ENCODE measurements around the gene USP3. TPM values are rescaled to one million over a fixed set of nuclear protein-coding genes. Genes with fewer than 3 reads are reported as not detected.

Gene USP3
- total and polyA plus RNA-seq, 2 experiments from 2014 or later, result 20.2 to 26.0 TPM

DNA sequence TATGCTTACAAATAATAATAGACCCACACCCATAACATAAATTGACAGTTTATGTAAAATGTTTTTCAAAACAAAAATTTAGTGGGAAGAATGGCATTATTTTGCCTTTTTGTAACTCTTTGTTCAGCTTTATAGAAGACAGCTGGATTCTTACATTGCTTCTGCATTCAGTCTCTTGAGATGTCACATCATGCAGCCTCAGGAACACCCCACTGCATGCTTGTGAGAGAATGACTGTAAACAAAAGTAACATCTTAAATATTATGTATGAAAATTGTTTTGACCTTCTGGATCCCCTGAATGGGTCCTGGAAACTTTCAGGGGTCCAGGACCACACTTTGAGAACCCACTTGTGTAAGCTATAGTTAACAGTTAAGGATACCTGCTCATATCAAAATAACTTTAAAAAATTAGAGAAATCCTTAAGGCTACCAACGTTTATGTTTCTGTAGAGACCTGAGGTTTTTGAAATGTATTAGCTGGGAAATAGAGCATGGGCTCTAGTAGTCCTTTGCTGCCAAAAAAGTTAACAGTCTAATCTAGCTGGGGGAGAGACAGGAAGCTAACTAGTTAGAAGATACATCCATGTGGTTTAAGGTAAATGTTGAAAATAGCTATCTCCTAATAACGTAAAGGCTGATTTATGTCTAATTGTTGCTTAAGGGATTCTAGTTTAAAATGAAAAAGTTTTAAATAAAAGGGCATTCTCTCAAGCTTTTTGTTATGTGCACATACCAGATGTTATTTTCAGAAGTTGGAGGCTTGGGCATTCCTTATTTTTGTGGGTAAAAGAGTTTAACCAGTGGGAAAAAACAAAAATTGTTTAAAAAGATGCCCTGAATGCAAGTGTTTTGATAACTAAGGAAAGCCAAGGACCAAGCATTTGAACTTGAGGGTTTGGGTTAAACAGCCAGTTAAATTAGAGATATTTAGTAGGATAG lies 3.8 kb downstream of the USP3 start:
- peaks cover under 1% of the 10 kb centered on the region for H3K27me3 ChIP-seq
- no peaks in the 10 kb centered on the region for H3K36me3 ChIP-seq
- no peaks in the 10 kb centered on the region for H3K9me3 ChIP-seq (ENCODE audit: low read depth)
- TF ChIP-seq, protein P1, sequence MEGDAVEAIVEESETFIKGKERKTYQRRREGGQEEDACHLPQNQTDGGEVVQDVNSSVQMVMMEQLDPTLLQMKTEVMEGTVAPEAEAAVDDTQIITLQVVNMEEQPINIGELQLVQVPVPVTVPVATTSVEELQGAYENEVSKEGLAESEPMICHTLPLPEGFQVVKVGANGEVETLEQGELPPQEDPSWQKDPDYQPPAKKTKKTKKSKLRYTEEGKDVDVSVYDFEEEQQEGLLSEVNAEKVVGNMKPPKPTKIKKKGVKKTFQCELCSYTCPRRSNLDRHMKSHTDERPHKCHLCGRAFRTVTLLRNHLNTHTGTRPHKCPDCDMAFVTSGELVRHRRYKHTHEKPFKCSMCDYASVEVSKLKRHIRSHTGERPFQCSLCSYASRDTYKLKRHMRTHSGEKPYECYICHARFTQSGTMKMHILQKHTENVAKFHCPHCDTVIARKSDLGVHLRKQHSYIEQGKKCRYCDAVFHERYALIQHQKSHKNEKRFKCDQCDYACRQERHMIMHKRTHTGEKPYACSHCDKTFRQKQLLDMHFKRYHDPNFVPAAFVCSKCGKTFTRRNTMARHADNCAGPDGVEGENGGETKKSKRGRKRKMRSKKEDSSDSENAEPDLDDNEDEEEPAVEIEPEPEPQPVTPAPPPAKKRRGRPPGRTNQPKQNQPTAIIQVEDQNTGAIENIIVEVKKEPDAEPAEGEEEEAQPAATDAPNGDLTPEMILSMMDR (IDR thresholded peaks at IDR 0.05; ENCODE audit: low read depth, low read length), result no peak
- H3K4me1 ChIP-seq (ENCODE audit: low read depth), result peaks cover 21% of the 10 kb centered on the region
- no peak overlapping the region for H3K4me3 ChIP-seq
- no peak for DNase-seq (ENCODE audit: low read depth in 1 of 2, low spot score in 1 of 2)
- H3K27ac ChIP-seq, result no peak overlapping the region

DNA sequence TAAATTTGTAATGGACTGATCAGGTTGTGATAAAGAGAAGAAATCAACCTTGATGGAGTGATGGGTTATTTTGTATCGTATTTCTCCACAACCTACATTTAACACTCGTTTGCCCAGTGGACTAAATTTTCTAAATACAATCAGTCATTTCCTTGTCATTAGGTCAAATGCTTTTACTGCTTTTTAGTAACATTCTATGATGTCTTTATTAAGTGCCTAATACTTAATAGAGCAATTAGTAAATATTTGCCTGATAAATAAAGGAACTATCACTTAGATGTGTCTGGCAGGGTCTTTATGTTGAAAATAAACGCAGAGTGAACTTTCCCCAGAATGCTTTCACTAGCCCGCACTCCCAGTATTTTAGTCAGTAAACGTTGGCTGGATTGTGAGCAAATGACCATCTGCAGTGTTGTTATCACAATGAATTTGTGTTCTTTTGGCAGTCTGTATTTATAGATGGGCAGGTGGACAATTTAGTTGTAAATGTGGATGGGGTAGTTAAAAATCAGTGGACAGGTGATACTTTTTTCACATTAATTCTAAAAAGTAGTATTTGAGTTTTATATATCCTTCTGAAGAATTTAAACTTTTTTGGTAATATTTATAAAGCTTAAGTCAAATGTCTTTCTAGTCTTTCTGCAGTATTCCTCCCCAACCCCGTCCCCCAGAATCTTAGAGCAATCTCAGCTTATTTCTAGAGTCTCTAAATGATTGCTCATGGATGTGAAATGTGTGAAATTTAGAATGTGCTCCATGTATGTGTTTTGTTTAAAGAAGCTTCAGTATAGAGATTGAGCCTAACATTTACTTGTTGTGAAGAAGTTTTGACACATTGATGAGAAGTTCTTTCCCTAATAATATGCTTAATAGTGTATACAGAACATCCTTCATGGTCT lies 4.9 kb downstream of the USP3 start:
- H3K27ac ChIP-seq, result no peak overlapping the region
- no peaks in the 10 kb centered on the region for H3K9me3 ChIP-seq (ENCODE audit: low read depth)
- H3K36me3 ChIP-seq, result no peaks in the 10 kb centered on the region
- no peaks in the 10 kb centered on the region for H3K27me3 ChIP-seq
- peaks cover 21% of the 10 kb centered on the region for H3K4me1 ChIP-seq (ENCODE audit: low read depth)
- TF ChIP-seq, protein P1 (IDR thresholded peaks at IDR 0.05; ENCODE audit: low read depth, low read length), result no peak
- DNase-seq (ENCODE audit: low read depth in 1 of 2, low spot score in 1 of 2), result no peak
- H3K4me3 ChIP-seq, result no peak overlapping the region

DNA sequence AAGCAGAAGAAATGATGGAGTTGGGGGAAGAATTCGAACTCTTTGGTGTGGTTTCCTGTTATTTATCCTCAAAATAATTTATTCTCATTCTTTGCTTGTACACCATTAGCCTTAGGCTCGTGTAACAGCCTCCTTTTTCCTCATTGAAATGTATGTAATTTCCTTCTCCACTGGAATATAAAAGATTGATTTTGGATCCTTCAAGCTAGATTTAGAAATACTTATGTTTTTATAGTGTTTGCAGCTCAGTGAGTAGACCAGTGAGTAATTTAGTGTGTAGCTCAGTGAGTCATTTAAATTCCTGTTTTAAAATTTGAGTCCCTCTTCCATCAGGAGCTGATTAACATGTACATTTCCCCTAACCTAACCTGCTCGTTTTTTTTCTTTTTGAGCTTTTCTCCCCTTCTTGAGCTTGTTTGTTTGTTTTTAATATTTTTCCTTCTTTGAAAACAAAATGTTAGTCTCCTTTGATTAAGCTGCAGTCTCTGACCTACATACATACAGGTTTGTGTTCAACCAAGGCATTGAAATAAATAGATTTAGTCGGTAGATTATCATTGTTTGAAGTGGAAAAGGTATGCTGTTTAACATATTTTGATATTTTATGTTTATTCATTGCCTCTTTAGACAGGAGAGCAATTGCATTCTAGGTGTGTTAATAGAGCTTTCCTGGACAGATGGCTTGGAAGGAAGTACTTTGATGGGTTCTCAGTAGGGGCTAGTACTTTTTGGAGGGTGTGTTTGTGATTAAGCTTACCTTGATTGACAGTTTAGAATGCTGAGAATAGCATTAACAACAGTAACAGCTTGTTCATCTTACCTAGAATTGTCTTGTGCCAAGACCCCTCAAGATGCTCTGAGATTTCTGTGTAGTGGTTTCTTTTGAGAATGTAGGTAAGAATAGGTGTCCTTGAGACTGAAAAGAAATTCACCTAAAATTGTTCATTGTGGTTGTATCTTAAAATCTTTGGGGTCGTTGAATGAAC lies 5.9 kb downstream of the USP3 start:
- no peak overlapping the region for H3K4me3 ChIP-seq
- no peak overlapping the region for H3K27ac ChIP-seq
- H3K27me3 ChIP-seq, result no peaks in the 10 kb centered on the region
- H3K36me3 ChIP-seq, result no peaks in the 10 kb centered on the region
- DNase-seq (ENCODE audit: low read depth in 1 of 2, low spot score in 1 of 2), result peak in 1 of 2 donors; percentile 53
- TF ChIP-seq, protein P1 (IDR thresholded peaks at IDR 0.05; ENCODE audit: low read depth, low read length), result no peak
- no peaks in the 10 kb centered on the region for H3K9me3 ChIP-seq (ENCODE audit: low read depth)
- peaks cover 25% of the 10 kb centered on the region for H3K4me1 ChIP-seq (ENCODE audit: low read depth)

- Histone ChIP-seq H3K36me3 (no peaks in the 10 kb centered on the region), H3K4me1 (ENCODE audit: low read depth) (peaks cover 28% of the 10 kb centered on the region), H3K4me3 (no peak overlapping the region), H3K27ac (no peak overlapping the region), H3K9me3 (ENCODE audit: low read depth) (no peaks in the 10 kb centered on the region), H3K27me3 (no peaks in the 10 kb centered on the region)
- DNase-seq (ENCODE audit: low read depth in 1 of 2, low spot score in 1 of 2), result no peak
- TF ChIP-seq, protein P1 (IDR thresholded peaks at IDR 0.05; ENCODE audit: low read depth, low read length), result no peak
Measured at GRCh38 chr15:63512148-63512547, 7.8 kb downstream of the USP3 start.

All from cardiac muscle cell (in vitro differentiated cells and primary cell).